NCI-H1048 (cell line): ENCODE measurements around the gene BAX.

Experiments
- DNase-seq: peaks from one replicate; lab custom pipeline; 2025; lab: John Stamatoyannopoulos, UW

Gene BAX

DNA sequence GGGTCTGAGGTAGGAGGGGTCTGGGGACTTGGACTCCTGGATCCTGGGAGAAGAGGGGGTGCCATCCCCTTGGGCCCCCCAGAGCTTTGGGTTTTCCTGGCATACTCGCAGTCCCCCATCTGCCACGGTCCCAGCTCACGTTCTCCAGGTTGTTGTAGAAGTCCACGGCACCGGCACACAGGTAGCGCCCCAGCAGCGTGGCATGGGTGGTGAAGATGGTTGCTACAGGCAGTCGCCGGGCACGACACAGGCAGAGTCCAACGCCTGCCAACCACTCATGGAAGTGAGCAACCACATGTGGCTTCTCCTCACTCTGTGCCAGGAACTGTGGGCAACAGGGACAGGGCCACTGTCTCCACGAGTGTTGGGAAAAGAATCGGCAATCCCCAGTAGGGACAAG lies 31.0 kb downstream of the BAX start:
- no peak for DNase-seq

DNA sequence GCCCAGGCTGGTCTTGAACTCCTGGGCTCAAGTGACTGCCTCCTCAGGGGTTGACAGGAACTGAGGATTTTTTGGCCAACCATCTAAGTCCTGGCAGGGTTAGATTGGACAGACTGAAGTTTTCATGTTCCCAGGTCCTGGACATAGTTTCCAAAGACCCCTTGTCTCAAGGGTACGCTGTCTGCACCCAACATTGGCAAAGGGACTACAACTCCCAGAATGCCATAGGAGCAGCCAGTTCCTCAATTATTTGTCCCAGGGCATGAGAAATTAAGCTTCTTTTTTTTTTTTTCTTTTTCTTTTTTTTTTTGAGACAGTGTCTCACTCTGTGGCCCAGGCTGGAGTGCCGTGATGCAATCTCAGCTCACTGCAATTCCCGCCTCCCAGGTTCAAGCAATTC lies 31.5 kb downstream of the BAX start:
- DNase-seq: no peak

DNA sequence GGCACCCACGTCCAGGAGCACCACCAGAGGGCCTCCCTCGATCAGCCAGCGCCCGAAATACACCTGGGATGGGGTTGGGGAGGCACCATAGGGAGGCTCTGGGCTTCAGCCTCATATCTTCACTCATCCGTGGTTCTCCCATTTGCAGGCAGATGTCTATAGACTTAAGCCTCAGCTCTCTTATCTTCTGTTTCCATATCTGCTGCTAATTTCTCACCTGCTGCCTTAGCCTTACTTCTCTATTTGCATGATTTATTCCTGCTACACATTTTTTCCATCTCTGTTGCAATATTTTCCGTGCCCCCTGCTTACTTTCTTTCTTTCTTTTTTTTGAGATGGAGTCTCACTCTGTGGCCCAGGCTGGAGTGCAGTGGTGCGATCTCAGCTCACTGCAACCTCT lies 32.6 kb downstream of the BAX start:
- DNase-seq: no peak

DNA sequence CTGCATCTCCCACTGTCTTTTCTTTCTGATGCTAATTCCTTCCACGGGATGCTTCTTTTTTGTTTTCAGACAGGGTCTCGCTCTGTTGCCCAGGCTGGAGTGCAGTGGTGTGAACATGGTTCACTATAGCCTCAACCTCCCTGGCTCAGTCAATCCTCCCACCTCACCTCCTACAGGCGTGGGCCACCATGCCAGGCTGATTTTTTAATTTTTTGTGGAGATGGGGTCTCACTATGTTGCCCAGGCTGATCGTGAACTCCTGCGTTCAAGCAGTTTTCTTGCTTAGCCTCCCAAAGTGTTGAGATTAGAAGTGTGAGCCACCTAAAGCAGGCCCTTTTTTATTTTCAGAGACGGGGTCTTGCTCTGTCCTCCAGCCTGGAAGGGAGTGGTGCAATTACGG lies 33.6 kb downstream of the BAX start:
- DNase-seq: no peak

DNA sequence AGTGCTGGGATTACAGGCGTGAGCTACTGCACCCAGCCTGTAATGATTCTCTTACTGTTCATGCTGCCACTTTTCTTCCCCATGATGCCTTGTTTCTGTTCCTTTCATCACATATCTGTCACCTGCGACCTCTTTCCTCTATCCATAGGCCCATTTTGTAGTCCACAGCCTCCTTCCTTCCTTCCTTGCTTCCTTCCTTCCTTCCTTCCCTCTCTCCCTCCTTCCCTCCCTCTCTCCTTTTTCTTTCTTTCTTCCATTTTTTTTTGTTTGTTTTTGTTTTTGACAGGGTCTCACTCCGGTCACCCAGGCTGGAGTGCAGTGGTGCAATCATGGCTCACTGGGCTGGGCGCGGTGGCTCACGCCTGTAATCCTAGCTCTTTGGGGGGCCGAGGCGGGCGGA lies 34.2 kb downstream of the BAX start:
- no peak for DNase-seq

DNA sequence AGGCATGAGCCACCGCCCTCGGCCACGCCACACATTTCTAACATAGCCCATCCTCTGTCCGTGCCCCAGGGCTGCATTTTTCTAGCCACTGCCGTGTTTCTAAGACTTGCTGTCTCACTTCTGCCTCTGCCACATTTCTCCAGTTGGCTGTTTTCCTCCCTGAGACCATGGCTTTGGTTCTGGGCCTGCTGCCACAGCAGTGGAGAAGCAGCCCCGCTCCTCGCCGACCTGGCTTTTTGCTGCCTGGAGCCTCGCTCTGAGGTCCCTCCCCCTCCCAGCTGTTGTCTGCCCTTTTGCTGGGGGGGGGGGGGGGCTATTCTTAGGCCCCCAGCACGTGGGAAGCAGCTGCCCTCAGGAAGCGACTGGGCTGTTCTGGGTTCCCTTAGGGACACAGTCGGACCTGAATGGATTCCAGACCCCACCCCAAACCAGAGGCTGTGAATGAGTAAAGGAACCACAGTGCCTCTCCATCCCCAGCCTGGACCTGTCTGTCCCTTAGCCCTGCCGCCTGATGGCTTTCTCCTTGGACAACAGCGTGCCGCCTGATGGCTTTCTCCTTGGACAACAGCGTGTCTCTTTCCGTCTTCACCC lies 35.1 kb downstream of the BAX start:
- no peak for DNase-seq

DNA sequence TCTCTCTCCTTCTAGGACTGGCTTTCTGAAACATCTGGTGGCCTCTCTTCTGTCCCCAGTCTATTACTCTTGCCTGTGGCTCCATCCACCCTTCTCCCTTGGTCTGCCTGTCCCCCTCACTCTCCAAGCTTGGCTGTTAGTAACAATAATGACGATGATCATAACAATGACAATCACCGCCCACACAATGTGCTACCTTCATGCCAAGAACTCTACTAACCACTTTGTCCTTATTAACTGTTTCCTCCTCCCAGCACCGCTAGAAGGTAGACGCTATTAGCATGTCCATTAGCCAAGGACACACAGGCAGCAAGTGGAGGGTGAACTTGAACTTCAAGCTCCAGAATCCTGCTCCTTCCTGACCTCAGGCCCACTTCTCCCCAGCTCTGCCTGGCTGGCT lies 35.7 kb downstream of the BAX start:
- no peak for DNase-seq

DNA sequence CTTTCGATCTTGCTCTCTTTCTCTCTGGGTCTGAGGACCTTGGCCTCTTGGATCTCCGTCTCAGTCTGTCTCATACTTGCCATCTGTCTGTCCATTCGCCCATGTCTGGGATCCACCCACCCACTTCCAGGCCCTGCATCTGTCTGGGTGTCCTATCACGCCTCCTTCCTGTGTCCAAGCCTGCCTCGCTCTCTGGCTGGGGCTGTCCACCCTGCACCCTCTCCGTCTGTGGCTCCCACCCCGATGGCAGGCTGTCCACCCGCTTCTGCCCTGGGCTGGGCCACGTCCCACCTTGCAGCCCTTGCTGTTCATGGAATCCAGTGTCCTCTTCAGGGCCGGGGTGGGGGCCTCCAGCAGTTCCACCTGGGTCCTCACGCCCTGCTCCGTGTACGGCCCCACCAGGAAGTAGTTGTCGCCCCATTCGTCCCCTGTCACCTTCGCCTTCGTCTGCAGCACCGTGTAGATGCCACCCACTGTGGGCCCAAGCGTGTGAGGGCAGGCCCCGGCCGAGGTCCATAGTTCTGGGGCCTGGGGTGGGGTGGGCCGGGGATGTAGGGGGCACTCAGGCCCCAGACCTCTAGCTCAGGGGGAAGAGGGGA lies 36.4 kb downstream of the BAX start:
- DNase-seq: no peak

DNA sequence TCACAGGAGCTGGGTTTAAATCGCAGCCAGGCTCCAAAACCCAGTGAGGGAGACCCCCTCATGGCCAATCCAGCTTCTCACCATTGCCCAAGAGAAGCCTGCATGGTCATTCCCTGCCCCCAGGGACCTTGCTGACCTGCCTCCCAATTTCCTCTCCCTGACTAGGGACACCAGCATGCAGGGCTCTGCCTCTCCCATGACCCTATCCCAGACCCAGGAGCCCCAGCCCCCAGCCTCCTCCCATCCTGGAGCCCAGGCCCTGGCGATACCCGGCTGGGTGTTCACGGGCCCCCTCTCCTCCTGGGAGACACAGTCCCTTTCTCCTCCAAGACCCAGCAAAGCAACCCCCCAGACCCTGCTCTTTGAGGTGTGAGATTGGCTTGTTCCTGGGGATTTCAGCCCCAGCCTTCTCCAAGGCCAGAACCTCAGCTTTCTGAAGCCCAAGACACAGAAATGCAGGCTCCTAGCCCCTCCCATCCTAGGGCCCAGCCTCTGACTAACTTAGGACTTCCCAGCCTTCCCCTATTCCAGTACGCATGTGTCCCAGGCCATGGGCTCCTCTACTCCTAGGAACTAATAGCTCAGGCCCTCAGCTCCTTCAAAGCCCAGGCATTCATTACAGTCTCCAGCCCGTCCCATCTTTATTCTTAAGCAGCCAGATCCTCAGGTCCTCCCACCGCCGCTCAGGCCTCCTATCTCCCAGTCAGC lies 37.4 kb downstream of the BAX start:
- DNase-seq: no peak

DNA sequence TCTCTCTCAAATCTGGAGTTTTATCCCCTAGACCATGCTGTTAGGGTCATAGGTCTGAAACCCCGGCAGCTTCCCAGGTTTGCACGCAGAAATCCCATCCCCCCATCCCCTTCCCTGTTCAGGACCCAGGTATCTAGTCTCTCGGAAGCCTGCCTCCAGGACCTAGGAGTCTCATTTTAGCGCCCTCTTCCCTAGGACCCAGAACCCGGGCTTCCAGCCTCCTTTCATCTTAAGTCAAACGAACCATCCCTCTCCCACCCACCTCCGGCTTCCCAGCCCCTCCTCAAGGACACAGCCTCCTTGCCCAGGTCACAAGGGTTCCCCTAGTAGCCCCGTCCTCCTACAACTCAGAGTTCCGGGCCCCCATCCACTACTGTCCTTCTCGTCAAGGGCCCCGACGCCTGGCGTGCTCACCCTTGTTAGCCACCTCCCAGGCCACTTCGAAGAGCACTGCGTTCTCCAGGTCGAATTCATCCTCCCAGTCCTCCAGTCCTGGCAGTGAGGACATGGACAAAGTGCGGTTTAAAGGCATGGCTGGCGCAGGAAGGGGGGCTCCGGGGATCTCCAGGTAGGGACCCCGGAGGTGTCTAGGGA lies 38.0 kb downstream of the BAX start:
- no peak for DNase-seq

DNA sequence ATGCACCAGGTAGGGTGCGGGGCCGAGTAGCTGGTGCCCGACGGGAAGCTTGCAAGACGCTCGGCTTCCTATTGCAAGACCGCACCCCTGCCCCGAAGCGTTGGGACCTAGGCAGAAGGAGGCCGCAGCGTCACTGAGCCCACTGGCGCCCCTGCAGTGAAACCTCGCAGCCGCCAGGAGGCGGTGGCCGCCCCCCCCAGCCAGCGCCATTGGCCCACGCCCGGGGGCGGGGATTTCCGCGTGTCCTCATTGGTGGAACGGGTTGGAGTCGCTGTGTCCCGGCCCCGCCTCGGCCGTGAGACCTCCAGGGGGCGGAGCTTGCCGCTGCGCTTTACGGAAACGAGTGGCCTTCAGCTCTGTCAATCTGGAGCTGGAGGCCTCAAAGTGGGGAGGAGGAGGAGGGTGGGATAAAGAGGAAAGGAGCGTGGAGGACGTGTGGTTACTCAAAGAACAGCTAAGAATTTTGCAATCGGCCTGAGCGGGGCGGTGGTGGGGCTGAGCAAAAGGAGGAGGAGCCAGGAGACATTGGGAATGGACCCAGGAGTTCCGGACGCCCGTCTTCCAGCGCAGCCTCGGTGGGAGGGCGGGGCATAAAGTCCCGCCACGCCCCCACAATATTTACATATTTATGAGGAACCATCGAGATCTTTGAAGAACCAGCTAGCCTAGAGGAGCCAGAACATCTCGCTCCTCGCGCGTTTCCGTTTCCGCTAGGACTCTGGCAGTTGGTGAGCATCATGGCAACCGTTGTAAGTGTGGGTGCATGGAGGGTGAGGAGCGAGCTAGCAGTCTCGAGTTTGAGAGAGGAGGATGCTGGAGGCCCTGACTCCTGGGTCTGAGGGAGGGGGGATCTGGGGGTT lies 38.7 kb downstream of the BAX start, which contains the start of the genes GYS1 and RUVBL2:
Gene GYS1, minus strand, starts transcription at position 135 of the 860 bp plus-strand sequence. CDS start 197 bp downstream, outside the sequence.
Gene RUVBL2, plus strand, starts transcription at position 713 of the 860 bp plus-strand sequence. Its CDS starts 25 bp downstream, at position 738.
- DNase-seq: peak; percentile 99

DNA sequence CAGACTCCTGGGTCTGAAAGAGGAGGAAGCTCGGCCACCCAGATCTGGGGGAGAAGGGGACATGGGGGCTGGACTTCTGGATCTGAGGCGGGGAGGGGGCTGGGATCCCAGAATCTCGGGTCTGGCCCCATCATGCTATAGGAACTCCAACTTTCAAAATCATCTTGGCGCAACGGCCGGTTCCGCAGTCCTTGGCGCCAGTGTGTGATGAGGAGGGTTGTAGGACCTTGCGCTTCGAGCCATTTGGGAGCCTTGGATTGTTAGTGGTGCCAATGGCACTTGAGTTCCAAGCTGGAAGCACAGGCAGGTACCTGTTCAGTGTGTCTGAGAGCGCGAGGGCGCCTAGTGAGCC lies 39.3 kb downstream of the BAX start:
- no peak for DNase-seq

DNA sequence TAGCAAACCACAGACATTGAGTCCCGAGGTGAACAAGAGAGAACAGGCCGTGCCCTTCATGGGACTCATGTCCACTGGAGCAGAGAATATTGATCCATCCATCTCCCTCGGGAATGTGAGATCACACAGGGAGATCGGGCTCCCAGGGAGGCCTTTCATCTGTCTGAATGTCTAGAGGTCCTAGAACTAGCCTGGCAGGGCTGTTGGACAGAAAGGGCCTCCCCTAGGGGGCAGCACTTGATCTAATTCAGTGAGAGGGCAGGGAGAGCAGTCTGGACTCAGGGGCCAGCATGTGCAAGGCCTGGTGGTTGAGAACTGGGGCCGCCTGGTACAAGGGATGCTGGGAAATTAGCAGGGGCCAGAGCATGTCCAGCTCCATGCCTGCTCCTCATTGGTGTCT lies 43.3 kb downstream of the BAX start:
- no peak for DNase-seq

DNA sequence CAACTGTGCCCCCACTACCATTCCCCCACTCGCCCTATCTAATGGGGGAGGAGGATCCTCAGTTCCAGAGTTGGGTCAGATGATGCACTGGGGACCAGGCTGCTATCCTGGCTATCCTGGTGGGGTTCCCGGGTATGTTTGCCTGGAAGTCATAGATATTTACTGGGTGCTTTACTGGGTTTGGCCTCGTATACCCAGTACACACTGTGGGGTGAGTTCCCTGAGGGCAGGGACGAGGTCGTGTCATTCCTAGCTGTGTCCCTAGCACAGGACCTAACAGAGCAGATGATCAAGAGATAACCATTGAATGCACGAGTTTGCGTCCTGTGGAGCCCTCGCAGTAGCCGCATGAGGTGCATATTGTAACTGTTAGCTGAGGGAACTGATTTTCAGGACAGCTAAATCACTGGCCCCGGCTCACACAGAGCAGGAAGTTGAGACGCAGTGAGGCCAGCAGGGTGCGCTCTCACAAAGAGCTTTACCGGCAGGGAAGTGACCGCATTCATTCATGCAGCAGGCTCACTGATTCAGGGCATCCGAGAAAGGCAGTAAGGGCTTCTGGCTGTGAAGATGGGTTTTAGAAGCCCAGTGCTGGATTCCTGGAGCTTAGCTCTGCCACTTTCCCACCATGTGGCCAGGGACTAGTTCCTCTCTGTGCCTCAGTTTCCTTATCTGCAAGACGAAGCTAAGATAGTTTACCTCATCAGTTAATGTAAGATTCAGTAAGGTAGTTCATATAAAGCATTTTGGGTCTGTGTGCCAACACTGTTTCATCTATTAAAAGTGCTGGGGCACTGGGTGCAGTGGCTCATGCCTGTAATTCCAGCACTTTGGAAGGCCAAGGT lies 45.0 kb downstream of the BAX start:
- no peak for DNase-seq

DNA sequence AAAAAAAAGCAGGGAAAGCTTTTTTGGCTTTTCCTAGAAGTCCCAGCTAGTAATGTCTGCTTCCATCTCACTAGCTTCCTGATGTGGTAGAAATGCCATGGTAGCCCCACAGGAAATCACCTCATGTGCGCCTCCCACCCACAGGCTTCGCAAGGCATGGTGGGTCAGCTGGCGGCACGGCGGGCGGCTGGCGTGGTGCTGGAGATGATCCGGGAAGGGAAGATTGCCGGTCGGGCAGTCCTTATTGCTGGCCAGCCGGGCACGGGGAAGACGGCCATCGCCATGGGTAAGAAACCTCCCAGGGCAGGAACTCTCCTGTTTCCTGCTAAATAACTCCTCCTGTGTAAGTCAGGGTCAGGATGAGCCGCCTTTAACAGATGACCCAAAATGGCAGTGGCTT lies 49.5 kb downstream of the BAX start:
- no peak for DNase-seq

DNA sequence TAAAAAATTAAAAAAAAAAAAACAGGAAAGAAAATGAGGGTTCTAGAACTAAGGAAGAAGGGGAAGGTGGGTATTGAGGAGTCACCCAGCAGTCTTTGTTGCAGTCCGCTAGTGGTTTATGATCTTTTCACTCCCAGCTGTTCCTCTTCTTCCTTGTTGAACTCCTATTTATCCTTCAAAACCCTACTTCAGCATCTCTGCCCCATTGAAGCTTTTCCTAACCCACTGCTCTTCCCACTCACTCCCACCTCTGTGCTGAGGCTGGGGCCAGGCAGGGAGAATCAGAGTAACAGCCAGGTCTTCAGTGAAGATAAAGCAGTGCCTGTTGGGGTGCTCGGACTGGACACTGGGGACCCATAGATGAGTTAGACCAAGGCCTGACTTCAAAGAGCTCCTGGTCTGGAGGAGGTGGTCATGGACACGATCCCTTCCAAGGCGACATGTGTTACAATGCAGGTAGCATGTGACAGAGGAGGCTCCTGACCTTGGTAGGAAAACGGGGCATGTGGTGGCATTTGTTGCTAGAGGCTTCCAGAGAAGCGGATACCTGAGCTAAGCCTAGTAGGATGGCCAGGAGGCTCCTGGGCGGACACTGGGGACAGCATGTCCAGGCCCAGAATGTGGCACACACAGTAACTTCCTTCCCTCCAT lies 50.4 kb downstream of the BAX start:
- DNase-seq: no peak

DNA sequence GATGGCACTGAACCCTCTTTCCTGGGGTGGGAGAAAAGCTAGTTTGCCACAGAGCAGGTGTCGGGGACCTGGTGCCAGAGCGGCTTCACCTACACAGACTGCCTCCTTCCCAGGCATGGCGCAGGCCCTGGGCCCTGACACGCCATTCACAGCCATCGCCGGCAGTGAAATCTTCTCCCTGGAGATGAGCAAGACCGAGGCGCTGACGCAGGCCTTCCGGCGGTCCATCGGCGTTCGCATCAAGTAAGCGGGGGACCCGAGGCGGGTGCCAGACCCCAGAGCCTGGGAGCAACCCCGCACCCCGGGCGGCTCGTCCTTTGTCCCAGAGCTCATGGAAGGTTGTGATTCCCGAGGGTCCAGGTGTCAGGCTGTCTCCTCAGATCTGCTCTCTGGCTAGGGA lies 52.2 kb downstream of the BAX start:
- DNase-seq: no peak

DNA sequence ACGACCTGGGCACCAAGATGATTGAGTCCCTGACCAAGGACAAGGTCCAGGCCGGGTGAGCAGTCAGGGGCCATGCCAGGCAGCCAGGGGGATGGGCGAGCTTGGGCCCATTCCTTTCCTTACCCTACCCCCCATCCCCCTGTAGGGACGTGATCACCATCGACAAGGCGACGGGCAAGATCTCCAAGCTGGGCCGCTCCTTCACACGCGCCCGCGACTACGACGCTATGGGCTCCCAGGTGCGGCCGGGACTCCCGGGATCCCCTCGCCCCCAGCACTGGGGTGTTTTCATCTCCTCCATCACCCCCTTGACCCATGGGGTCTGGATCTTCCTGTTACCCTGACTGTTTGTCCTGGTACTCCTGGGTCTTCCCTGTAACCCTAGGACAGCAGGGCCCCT lies 55.2 kb downstream of the BAX start:
- no peak for DNase-seq

DNA sequence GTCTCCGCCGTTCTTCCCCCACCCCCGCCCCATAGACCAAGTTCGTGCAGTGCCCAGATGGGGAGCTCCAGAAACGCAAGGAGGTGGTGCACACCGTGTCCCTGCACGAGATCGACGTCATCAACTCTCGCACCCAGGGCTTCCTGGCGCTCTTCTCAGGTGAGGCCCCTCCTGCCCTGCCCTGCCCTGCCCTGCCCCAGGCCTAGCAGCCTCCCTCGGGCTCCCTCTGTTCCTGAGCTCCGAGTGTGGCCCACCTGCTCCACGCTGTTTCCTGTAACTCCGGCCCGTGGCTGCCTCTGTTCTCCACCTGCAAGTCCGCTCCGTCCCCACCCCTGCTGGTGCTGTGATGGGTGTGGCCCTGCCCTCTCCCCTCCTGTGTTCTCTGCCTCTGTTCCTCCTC lies 55.8 kb downstream of the BAX start:
- DNase-seq: no peak

DNA sequence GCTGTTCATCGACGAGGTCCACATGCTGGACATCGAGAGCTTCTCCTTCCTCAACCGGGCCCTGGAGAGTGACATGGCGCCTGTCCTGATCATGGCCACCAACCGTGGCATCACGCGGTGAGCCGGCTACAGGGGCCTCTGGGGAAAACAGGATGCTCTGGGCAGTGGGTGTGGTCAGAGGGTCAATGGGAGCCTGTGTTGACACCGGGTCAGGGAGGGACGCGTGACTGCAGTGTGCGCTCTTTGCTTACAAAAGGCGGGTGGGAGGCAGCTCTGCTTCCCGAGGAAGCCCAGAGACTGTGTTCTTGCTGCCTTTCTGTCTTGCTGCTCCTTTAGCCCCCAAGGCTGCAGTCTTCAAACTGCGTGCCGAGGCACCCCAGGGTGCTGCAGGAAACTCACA lies 56.5 kb downstream of the BAX start:
- no peak for DNase-seq
